Upper lobe of left lung (tissue), 4 donors: ENCODE measurements around the gene TREH.

Source experiments
- EP300 ChIP-seq, 4 donors: sonication (generic); formaldehyde crosslinking; IDR thresholded peaks; one replicate each; pipeline ENCODE4 v1.5.1; 2017; ENCODE audit warnings: antibody characterized with exemption in 4 of 4, control low read depth in 2 of 4
- TF ChIP-seq, protein P1 (sequence below), 6 experiments: fragments of 450-650 bp in 4 of 6; fragments of 200-600 bp in 2 of 6; sonication (generic) in 2 of 6; IDR thresholded peaks; one replicate each; pipeline ENCODE4 v1.5.1; 2016 to 2019; ENCODE audit warnings: antibody characterized with exemption in 6 of 6

DNA sequence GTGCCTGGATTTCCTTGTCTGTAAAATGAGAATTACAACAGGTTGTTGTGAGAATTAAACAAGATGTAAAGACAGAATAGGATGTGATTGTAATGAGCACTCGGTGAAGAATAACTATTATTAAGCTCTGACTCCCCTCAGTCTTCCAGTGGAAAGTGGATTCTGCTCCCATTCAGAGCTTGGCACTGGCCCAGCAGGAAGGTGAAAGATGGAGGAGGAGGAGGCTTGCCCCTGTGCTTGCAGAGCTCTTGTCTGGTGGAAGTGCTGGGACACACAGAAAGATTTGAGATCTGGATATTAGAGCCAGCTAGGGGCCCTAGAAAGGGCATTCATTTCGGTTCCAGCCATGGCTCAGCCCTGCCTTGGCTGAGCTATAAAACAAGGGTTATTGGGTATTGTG is 43.8 kb downstream of the TREH start:
- TF ChIP-seq, protein P1, sequence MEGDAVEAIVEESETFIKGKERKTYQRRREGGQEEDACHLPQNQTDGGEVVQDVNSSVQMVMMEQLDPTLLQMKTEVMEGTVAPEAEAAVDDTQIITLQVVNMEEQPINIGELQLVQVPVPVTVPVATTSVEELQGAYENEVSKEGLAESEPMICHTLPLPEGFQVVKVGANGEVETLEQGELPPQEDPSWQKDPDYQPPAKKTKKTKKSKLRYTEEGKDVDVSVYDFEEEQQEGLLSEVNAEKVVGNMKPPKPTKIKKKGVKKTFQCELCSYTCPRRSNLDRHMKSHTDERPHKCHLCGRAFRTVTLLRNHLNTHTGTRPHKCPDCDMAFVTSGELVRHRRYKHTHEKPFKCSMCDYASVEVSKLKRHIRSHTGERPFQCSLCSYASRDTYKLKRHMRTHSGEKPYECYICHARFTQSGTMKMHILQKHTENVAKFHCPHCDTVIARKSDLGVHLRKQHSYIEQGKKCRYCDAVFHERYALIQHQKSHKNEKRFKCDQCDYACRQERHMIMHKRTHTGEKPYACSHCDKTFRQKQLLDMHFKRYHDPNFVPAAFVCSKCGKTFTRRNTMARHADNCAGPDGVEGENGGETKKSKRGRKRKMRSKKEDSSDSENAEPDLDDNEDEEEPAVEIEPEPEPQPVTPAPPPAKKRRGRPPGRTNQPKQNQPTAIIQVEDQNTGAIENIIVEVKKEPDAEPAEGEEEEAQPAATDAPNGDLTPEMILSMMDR (IDR thresholded peaks at IDR 0.05): no peak
- no peak for TF ChIP-seq EP300 (IDR thresholded peaks at IDR 0.05)
